ENCODE measurements around the gene GLIS1.

GLIS1 gene

DNA sequence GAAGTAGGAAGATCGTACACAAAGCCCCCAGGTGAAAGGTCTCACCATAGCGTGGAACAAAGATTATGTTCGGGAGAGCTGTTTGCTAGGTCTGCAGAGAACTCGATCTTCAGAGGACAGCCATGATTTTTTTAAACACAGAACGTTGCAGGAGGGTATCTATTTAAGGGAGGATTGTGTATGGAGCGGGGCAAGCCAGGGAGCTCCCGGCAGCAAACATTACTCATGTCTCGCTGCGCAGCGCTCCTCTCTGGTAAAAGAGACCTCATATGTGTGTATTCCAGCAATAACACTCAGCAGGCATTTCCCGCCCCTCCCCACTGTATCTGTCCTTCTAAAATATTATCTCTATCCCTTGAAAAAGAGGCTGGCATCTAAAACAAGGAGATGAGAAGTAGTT is 2.7 kb downstream of the GLIS1 start:
- DNase-seq (ENCODE audit: low read depth in 2 of 2), result no peak

DNA sequence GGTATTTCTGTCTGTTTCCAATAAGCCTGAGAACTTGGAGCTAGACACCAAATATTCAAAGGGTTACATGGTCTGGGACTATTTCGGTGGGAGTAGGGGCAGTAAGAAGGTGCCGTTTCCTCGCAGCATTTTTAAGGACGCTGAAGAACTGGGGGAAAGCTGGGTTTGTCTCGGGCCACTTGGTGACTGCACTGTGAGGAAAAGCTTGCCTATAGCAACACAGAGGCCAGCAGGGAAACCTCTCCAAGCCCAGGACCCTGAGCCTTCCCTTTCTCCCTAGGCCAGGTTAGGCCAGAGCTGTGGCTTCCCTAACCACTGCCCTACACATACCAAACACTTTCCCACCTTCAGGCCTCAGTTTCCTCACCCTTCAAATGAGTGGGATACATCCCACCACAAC is 3.3 kb downstream of the GLIS1 start:
- no peak for DNase-seq (ENCODE audit: low read depth in 2 of 2)

DNA sequence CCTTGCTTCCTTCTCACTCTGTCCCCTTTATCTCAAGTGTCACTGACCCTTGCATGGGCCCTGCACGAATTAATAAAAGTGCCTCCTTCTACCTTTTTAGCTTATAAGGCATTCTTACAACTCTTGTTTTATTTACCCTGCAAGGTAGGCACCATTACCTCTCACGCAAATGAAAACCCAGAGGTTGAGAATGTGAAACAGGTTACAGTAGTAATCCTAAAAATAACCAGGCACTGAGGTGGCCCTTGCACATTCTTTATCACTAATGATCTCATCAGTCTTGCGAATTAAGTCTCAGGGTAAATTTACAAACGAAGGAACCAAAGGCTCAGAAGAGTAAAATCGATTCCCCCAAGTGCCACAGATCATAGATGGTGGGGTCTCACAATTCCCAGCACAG is 3.7 kb downstream of the GLIS1 start:
- no peak for DNase-seq (ENCODE audit: low read depth in 2 of 2)

DNA sequence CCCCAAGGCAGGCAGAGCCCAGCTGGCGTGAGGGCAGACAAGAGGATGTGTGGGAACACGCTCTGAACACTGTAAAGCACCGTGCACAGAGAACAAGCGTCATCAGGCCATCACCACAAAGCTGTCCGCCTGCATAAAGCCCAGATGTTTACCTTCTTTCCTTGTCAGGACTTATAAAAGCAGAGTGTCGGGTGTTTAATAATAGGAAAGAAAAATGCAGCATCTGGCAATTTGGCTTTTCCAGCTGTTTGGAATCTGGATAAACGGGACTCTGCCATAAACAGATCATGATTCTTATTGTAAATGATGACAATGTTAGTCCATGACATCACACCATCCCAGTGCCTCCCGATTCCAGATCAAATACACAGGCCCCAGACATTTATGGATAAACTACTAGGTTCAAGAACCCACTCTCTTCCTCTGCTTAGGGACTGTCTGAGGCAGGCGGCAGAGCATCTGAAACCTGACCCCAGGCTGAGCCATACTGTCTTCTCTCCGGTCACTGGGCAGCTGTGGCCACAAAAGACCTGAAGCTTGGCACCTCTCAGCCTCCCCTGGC is 4.2 kb downstream of the GLIS1 start:
- no peak for DNase-seq (ENCODE audit: low read depth in 2 of 2)

DNA sequence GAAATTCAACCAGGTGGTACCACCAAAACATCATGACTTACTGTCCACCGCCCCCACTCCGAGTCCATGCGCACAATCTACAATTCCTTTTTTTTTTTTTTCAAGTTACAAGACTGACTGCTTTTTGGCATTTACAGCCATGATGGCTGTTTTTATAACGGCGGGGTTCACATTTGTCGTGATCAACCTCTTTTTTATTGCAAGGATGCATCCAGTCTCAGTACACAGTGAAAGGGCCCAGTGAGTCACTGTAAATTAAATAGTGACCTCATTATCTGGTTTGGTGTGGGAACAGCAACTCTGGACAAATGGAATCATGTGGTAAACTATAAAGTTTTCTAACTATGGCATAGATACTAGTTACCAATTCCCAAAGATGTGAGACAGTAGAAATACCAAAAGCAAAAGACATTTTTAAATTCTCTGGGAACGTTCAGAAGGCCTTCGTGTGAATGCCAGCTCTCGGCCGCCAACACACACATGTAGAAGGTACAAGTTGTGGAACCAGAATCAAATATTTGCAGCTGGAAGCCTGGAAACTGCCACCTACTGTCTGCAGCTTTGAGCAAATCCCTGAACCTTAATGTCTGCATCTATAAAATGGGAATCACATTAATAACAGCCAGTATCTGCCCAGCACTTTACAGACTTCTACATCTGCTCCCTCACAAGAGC is 4.9 kb downstream of the GLIS1 start:
- DNase-seq (ENCODE audit: low read depth in 2 of 2), result no peak

DNA sequence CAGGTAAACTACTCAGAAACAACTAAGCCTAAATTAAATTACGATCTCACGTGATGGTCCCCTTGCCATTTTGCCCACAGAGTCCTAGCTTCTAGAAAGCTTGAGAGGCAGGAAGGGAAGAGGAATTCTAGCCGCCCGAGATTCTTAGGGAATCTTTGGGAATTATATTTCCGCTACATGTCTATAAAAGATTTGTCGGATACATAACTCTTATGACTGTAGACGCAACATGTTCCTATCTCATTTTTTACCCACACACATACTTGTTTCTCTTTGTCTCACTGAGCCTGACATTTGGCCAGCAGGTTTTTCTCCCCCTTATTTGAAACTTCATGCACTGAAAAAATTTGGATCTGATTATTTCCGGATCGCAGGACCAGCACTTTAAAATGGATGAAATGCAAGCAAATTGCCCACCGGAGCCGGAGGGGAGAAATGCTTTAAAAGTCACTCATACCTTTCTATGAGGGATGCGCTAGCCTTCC is 5.5 kb downstream of the GLIS1 start:
- DNase-seq (ENCODE audit: low read depth in 2 of 2), result no peak

DNA sequence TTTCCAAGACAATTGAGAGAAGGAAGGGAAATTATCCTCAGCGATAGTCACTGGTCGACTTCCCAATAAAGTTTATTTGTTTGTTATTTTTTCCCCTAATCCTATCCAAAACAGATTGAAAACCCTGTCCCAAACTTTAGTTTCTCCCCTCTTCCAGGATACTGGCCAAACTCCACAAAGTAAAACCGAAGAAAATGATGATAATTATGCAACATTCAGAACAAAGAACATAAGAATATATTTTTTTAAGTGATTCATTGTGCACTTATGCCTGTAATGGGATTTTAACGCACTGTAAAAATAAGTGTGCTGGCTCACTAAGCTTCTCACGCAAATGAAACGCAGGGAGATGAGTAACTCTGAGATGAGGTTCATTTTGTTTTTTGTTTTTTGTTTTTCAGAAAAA is 6.0 kb downstream of the GLIS1 start:
- no peak for DNase-seq (ENCODE audit: low read depth in 2 of 2)

DNA sequence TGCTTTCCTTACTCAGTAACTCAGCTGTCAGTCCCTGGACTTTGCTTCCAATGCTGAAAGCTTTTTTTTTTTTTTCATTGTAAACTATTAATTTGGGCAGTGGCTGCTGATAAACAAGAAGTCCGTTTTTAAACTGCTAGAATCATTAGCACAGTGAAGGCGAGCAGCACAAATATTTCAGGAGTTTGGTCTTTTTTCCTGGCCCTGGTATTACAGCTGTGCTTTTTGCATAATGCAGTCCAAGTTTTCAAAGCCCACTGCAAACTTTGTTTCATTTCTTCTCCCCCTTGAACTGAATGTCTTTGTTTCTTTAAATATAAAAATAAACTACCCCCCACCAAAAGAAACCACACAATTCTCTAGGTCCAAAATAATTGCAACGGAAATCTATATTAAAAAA is 6.6 kb downstream of the GLIS1 start:
- DNase-seq (ENCODE audit: low read depth in 2 of 2), result no peak

DNA sequence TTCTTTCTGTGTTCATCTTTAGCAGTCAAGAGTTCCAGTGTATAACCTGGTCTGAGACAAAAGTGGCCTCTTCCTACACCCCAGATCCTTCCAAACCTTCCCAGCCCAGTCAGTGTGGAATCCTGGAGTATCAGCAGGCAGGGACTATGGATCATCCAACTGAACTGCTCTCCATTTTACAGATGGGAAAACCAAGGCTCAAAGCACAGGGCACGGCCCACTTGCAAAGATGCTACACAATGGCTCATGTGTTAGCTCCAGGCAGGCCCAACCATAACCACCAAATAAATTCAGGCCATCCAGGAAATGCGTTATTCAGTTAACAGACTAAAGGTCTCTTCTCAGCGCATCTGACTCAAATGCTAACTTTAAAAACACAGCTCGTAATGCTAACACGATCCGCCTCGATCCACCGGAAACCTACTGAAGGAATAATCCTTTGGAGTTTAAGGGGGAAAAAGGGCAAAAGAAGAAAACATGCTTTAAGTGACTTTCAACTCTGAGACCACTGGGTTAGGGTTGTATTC is 7.1 kb downstream of the GLIS1 start:
- no peak for DNase-seq (ENCODE audit: low read depth in 2 of 2)

DNA sequence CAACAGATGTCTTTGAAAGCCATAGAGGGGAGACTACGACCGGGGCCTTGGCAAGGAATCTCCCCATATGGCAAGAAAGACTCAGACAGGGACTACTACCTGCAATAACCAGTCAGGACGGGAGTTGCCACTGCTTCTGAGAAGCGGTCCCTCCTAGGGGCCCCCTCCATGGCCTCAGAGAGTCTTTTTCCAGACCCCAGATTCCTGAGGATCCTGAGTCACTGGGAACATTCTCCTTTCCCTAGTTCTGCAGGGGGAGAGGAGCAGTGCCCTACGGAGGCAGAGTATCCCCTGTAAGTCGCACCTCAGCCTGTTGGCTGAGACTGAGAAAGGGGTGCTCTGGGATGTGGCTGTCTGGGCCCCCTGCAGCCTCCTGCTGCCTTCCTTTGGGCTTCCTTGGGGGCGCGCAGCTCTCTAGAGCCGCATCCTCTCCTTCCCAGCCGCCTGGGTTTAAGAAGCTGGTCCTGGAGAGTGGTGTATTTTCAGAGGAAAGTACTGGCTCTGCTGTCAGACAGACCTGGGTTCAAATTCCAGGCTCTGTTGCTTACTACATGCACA is 7.8 kb downstream of the GLIS1 start:
- DNase-seq (ENCODE audit: low read depth in 2 of 2), result no peak

DNA sequence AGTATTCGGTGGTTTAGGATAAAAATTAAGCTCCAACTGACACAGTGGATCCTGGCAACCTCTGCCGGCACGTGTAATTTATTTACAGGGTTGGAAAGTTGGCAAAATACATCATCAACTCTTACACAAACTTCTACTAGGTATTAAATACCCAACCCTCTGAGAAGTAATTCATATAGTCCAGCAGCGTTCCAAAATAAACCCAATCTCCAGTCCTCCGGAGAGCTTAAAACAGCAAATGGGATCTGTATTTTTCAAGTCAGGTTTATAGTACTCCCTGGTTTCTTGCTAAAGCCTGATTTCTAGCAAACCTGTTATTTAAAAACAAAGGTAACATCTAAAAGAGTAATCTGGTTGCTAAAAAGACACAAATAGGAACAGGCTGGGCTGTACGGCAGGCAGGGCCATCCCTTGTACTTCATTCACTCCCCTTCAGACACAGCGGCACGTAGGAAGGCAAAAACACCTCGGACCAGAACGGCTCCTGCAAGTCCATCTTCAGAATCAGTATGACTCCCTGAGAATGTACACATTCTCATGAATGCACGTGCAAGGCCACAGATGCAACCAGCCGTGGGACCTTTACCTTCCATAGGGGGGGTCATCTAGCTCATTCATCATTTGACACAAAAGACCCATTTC is 8.6 kb downstream of the GLIS1 start:
- no peak for DNase-seq (ENCODE audit: low read depth in 2 of 2)

DNA sequence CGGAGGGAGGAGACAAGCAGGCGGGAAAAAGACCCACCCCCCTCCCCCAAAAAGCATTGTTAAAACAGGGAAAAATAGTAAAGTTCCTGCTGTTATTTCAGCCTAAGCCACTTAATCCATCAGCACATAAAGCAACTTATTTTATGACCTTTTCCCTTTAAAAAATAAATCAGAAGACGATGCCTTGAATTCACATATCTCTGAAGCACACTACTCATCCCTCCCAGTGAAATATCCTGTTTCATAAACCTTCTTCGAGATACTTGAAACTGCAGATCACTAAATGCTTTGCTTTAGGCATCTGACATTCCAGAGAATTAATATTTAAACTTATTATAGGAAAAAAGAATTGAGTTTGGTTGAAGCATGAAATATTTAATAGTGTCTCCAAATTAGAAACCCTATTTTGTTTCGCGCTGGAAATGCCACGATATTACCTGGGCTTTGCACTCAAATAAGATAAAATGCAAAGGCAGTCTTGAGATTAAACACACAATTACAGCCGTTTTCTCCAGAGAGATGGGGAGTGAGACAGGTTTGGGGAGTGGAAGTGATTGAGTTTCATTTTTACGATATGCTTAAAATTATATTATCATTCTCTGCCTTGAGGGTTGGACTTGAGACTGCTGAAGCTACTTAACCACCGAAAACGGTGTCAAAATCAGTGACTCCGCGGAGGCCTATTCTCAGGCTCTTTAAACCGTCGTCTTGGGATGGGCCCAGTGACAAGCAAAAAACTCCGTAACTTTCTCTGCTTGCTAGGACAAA is 9.3 kb downstream of the GLIS1 start:
- no peak for DNase-seq (ENCODE audit: low read depth in 2 of 2)

DNA sequence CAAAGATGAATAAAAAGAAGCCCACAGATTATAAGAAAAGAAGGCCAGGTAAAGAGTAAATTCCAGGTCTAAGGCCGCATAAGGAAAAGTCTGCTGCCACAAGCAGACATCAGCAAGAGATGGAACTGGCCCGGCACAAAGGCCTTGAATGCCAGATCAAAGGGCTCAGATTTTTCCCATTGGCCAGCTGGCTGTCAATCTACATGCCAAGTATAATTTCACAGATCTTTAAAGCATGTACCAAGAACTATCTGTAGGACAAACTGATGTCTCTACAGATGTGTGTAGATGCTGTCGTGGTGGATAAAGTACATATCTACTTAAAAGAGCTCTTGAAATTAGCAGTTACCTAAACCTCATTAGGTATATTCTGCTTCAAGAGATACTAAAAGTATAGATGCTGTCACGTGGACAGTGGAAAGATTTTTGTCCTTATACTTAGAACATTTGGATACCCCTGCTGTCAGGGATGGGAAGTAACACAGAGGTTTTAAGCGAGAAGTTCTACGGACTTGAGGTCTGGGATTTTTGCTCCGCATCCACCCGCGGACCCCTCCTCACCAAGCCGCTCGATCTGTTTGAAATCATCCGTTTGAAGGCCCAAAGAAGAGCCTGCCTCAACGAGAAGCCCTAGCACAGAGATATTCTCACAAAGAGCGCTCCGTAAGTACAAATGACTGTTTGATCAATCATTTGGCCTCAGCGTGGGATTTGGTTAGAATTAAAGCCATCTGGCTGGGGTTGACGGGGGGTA is 10.1 kb downstream of the GLIS1 start:
- DNase-seq (ENCODE audit: low read depth in 2 of 2), result no peak

DNA sequence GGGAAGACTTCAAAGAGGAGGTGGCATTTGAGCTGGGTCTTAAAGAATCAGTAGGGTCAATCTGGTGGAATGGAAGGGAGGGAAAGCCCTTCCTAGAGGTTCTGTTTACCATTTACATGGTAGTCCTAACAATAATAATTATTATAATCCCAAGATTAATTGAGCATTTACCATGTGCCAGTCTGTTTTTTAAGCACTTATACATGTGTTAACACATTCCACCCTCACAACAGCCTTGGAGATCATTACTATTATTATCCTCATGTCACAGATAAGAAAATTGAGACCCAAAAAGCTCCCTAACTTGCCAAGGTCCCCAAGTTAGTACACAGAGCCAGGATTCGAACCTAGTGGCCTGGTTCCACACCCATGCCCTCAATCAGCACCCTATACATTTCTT is 10.8 kb downstream of the GLIS1 start:
- DNase-seq (ENCODE audit: low read depth in 2 of 2), result no peak

DNA sequence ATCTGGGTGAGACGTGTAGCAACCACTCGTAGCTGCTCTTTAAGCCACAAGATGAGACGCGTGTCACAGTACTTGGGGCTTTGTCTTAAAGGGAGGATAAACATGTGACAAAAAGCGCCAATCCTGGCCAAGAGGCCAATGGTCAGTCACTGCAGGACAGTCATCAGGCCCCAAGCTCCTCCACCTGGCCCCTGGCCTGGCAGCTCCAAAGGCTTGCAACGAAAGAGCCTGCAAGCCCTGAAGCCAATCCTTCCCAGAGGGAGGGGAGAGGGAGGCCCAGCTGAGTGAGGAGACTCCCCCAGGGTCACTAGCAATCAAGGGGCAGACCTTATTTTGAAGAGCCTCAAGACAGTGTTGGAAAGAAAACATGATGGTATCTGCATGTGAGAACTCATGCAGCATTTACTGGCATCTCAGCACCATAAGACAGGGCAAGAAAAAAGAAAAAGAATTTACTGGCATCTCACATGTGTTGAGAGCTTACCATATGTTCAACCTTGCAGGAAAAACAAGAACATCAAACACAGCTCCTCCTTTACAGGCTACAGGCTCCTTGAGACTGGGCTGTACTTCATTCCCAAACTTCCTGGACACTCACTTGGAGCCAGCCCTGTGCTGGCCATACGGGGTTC is 11.4 kb downstream of the GLIS1 start:
- DNase-seq (ENCODE audit: low read depth in 2 of 2), result no peak

DNA sequence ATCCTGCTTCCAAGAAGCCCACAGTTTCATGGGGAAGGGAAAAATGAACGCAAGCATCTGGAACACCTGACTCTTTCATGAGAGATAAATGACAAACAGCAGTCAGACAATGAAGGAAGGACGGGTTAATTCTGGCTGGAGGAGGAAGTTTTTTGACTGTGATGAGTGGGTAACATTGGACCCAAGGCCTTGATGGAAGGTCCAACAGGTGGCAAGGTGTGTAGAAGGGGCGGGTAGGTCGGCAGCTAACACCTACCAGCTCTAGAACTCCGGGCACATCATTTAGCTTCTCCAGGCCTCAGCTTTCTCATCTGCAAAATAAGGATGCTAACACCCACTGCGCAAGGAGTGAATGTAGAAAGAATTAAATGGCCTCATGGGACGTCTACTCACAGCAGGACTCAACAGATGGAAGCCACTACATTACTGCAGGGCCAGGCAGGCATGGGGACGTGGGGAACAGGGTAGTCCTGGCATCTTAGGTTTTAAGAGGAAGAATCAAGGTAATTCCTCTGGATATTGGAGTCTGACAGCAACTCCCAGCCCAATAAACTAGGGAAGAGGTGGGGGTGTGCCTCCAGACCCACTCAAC is 12.9 kb downstream of the GLIS1 start:
- no peak for DNase-seq (ENCODE audit: low read depth in 2 of 2)

DNA sequence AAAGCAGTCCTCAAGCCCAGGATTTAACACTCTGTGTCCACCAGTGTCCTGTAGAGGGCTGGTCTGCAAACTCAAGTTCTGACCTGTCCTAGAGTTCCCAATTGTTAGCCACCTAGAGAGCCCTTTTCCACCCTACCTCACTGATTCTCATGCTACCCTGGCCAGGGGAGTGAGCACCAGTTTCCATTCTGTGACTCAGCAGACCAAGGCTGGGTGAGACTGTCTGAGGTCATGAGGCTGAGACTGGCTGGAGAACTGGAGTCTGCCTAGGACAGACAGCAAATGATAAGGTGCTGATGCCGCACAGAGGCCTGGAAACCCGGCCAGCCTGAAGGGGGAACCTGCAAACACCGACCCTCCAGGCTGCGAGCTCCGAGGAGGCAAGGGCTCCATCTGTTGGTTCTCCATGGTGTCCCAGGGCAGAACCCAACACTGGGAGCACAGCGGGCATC is 13.7 kb downstream of the GLIS1 start:
- DNase-seq (ENCODE audit: low read depth in 2 of 2), result no peak

DNA sequence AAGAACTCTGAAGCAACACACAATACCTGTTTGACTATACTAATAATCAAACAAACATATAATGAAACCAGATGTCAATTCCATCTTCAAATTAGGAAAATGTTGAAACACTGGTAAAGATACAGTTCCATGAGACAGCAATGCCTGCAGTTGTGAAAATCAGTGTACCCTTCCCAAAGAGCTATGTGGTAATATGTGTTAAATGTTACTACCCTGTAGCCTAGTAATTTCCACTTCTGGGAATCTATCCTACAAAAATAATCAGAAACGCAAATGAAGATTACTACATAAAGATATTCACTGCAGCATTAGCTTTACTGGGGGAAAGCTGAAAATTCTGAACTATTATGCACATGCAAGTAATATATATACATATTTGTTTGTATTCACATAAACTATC is 16.9 kb downstream of the GLIS1 start:
- DNase-seq (ENCODE audit: low read depth in 2 of 2), result no peak

DNA sequence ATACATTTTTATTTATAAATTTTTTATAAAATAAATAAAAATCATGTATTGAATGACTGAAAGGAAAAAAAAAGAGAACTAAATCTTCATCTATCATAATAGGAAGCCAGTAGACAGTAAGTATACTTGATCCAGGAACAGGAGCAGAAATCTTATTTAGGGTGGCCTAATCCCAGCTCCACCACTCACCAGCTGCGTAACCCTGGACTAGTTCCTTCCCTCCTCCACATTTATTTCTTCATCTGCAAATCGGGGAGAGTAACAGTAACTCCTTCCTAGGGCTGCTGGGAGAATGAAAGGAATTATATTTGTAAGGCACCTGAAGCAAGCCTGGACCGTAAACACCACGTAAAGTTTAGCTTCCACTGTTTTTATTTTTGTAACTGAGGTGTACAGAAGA is 17.9 kb downstream of the GLIS1 start:
- no peak for DNase-seq (ENCODE audit: low read depth in 2 of 2)

DNA sequence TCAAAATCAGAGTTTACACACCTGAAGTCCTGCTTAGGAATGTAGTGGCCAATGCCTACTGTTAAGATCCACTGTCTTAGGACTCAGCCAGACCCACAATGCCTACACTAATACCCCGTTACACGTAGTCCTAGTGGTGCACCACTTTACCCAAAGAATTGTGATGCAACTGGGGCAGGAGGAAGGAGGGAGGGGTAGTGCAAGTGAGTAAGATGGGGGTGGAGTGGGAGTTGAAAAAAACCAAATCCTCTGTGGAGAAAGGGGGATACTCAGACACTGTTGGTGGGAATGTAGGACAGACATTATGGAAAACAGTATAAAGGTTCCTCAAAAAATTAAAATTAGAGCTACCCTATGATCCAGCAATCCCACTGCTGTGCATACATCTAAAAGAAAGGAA is 19.5 kb downstream of the GLIS1 start:
- DNase-seq (ENCODE audit: low read depth in 2 of 2), result no peak
